RWPE2 (cell line): Measurements from ENCODE around the gene RARG.

Experiments used
- ATAC-seq: fragments of 200-7000 bp; cut with Tn5 transposase; 3 replicates; pipeline ENCODE4 v1.9.1; 2021; ENCODE audit warnings: low read depth
- DNase-seq: peaks from one replicate; pipeline ENCODE4 v3.0.0-alpha.2; 2020; ENCODE audit warnings: low spot score
- H3K27ac ChIP-seq: fragments of 450-650 bp; 2 replicates; pipeline ENCODE4 v1.5.1; 2017; ENCODE audit warnings: mild to moderate bottlenecking; ENCODE audit not compliant: poor library complexity, severe bottlenecking
- H3K27me3 ChIP-seq: fragments of 250-450 bp; sonication (Bioruptor Pico); 2 replicates; pipeline ENCODE4 v1.5.1; 2021; ENCODE audit warnings: mild to moderate bottlenecking, moderate library complexity; ENCODE audit not compliant: insufficient read depth, poor library complexity, severe bottlenecking
- H3K36me3 ChIP-seq: fragments of 250-450 bp; sonication (Bioruptor Pico); 2 replicates; pipeline ENCODE4 v1.5.1; 2020; ENCODE audit warnings: low read depth, mild to moderate bottlenecking, moderate library complexity
- H3K4me1 ChIP-seq: fragments of 250-450 bp; sonication (Bioruptor Pico); 2 replicates; pipeline ENCODE4 v1.5.1; 2021; ENCODE audit warnings: mild to moderate bottlenecking, moderate library complexity; ENCODE audit not compliant: insufficient read depth, poor library complexity, severe bottlenecking
- H3K4me3 ChIP-seq: fragments of 250-450 bp; sonication (Bioruptor Pico); 2 replicates; pipeline ENCODE4 v1.5.1; 2021; ENCODE audit warnings: mild to moderate bottlenecking, moderate library complexity; ENCODE audit not compliant: severe bottlenecking
- H3K9me3 ChIP-seq: fragments of 250-450 bp; sonication (Bioruptor Pico); 2 replicates; pipeline ENCODE4 v1.5.1; 2021; ENCODE audit warnings: mild to moderate bottlenecking, moderate library complexity; ENCODE audit not compliant: severe bottlenecking
- TF ChIP-seq, protein P1 (sequence below): fragments of 450-650 bp; IDR thresholded peaks from one replicate; pipeline ENCODE4 v1.5.1; 2017; ENCODE audit warnings: mild to moderate bottlenecking, moderate library complexity; ENCODE audit not compliant: poor library complexity, severe bottlenecking

The RARG gene

DNA sequence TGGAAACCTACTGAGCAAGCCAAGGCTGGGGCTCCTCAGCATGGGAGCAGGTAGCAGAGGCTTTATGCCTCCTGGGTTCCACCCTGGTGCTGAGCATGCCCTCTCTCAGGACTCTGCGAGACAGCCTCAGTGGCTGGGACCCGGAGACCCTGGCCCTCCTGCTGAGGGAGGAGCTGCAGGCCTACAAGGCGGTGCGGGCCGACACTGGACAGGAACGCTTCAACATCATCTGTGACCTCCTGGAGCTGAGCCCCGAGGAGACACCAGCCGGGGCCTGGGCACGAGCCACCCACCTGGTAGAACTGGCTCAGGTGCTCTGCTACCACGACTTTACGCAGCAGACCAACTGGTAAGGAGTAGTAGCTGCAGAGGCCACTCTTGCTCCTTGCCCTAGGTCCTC, 44.5 kb upstream of the RARG start:
- Histone ChIP-seq H3K27ac (no peak overlapping the region), H3K27me3 (no peaks in the 10 kb centered on the region), H3K4me3 (no peak overlapping the region), H3K4me1 (no peaks in the 10 kb centered on the region), H3K9me3 (no peaks in the 10 kb centered on the region), H3K36me3 (peaks cover 68% of the 10 kb centered on the region)
- TF ChIP-seq, protein P1, sequence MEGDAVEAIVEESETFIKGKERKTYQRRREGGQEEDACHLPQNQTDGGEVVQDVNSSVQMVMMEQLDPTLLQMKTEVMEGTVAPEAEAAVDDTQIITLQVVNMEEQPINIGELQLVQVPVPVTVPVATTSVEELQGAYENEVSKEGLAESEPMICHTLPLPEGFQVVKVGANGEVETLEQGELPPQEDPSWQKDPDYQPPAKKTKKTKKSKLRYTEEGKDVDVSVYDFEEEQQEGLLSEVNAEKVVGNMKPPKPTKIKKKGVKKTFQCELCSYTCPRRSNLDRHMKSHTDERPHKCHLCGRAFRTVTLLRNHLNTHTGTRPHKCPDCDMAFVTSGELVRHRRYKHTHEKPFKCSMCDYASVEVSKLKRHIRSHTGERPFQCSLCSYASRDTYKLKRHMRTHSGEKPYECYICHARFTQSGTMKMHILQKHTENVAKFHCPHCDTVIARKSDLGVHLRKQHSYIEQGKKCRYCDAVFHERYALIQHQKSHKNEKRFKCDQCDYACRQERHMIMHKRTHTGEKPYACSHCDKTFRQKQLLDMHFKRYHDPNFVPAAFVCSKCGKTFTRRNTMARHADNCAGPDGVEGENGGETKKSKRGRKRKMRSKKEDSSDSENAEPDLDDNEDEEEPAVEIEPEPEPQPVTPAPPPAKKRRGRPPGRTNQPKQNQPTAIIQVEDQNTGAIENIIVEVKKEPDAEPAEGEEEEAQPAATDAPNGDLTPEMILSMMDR, result no peak
- ATAC-seq (no peak), DNase-seq (no peak)

DNA sequence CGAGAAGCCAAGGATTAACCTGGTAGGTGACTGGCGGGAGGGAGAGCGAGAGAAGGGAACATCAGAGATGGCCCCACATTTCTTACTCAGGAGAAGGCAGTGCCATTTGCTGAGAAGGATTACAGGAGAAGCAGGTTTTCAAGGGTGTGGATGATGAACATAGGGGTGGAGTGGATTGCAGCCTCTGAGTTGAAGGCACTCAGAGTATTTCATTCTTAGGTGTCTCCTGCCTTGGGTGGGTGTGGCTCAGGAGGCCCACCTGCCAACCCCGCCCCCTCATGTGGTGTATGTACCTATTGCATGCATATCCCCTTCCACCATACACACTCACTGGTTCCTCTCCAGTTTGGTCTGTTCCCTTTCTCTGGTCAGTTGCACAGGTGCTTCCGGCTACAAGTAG, 42.4 kb upstream of the RARG start:
- TF ChIP-seq, protein P1, result no peak
- Histone ChIP-seq H3K36me3 (peaks cover 65% of the 10 kb centered on the region), H3K4me3 (no peak overlapping the region), H3K9me3 (no peaks in the 10 kb centered on the region), H3K27me3 (no peaks in the 10 kb centered on the region), H3K27ac (no peak overlapping the region), H3K4me1 (no peaks in the 10 kb centered on the region)
- DNase-seq (no peak), ATAC-seq (0 out of 3 replicates have a peak, but pooled peaks have one; percentile 17)

DNA sequence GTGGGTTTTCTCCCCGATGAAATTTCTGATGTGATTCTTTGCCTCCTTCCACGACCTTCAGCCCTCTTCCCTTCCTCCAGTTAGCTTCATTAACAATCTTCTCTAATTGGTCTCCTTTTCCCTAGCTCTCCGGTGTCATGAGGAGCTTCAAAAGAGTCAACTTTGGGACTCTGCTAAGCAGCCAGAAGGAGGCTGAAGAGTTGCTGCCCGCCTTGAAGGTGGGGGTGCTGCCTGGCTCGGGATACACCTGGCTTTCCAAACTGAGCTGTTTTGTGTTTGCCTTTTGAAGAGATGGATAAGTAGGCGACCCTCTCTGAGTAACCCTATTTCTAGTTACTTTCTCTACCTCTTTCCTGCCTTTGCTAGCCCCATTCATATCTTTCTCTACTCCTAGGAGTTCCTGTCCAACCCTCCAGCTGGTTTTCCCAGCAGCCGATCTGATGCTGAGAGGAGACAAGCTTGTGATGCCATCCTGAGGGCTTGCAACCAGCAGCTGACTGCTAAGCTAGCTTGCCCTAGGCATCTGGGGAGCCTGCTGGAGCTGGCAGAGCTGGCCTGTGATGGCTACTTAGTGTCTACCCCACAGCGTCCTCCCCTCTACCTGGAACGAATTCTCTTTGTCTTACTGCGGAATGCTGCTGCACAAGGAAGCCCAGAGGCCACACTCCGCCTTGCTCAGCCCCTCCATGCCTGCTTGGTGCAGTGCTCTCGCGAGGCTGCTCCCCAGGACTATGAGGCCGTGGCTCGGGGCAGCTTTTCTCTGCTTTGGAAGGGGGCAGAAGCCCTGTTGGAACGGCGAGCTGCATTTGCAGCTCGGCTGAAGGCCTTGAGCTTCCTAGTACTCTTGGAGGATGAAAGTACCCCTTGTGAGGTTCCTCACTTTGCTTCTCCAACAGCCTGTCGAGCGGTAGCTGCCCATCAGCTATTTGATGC, 36.9 kb upstream of the RARG start:
- H3K4me3 ChIP-seq, result peak overlapping the region; percentile 63
- DNase-seq (no peak), ATAC-seq (peak; percentile 31; the same call in 2 of the 3 replicates)
- H3K27me3 ChIP-seq, result no peaks in the 10 kb centered on the region
- peak overlapping the region; percentile 15 for H3K27ac ChIP-seq
- TF ChIP-seq, protein P1, result no peak
- H3K9me3 ChIP-seq, result no peaks in the 10 kb centered on the region
- no peaks in the 10 kb centered on the region for H3K4me1 ChIP-seq
- H3K36me3 ChIP-seq, result peaks cover 33% of the 10 kb centered on the region

DNA sequence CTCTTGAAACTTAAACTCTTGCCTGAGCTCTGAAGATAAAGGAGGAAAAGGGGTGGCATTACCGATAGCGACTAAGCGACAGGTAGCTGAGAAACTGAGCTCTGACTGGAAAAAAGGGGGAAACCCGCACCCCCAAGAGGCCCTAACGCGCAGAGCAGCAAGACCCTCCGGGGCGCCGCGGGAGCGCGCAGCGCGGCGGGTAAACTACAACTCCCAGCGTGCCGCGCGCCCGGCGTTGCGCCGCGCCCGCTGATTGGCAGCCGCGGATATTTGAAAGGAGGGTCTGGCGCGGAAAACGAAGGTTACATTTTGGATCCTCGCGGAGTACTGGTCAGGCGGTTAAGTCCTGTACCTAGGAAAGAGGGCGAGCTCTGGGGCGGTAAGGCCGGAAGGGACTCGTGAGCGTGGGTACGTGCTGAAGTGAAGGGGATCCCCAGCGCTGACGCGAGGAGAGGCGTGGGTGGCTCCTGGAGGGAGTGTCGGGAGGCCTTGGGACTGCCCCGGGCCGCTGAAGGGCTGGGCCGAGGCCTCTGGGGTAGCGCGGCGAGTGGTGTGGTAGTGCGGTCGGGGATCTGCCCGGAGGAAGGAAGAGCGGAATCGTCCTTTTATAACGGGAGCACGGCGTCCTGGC, 36.1 kb upstream of the RARG start, which contains the start of gene ESPL1:
TSS of gene ESPL1 (plus strand) at position 301 of the 631 bp plus-strand sequence. CDS start 468 bp downstream, outside the sequence.
- TF ChIP-seq, protein P1, result peak; percentile 49

More for the DNA sequence above, 36.1 kb upstream of the RARG start, which contains the start of gene ESPL1:
- no peaks in the 10 kb centered on the region for H3K27me3 ChIP-seq
- H3K27ac ChIP-seq, result peak within 1 kb of the TSS; percentile 15
- no peaks in the 10 kb centered on the region for H3K4me1 ChIP-seq
- DNase-seq, result no peak
- peak; percentile 95 for ATAC-seq
- no peaks in the 10 kb centered on the region for H3K9me3 ChIP-seq
- H3K4me3 ChIP-seq, result peak within 1 kb of the TSS; percentile 63
- peaks cover 32% of the 10 kb centered on the region for H3K36me3 ChIP-seq
